GM18507 (cell line): ENCODE measurements around the gene ALLC.

Source experiments
- DNase-seq: peaks from one replicate; pipeline ENCODE4 v3.0.0; 2011; ENCODE audit warnings: low read depth; ENCODE audit not compliant: insufficient read length; ENCODE audit errors: extremely low spot score
- FAIRE-seq: peaks from 2 replicates; lab custom pipeline; 2011; peaks lifted over from hg19 to GRCh38; lab: Jason Lieb, UNC

ALLC gene

DNA sequence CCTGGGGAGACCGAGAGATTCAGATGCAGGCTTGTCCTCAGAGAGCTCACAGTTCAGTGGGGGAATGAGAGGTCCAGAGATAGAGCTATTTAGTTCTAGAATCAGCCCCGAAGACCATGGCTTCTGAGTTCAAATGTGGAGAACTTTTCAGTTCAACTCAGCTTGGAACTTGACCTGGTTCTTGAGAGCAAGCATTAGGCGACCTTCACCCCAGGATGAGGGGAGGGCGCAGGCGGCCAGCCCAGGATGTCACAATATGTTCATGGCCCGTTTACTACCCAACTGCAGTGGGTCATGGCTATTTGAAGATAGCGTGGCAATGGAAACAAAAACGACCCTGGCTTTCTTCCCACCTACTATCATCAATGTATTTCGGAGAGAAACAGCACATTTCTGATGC, 79.1 kb downstream of the ALLC start:
- FAIRE-seq: no peak
- no peak for DNase-seq

DNA sequence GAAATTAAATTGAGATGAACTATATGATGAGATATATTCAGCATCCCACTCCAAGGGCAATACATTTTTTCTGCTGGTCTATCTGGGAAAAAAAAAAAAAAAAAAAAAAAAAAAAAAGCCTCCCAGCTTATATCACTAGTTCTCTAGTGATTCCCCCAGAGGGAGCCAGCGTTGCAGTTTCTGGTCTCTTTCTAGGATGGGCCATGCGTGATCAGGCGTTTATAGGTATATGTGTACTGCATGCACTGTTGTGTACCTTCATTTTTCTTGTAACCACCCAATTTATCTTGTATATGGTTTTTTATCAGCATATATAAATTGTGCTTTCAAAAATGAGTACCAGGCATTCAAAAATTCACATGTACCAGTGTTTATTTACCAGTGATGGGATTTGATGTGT, 80.5 kb downstream of the ALLC start:
- no peak for DNase-seq
- no peak for FAIRE-seq

DNA sequence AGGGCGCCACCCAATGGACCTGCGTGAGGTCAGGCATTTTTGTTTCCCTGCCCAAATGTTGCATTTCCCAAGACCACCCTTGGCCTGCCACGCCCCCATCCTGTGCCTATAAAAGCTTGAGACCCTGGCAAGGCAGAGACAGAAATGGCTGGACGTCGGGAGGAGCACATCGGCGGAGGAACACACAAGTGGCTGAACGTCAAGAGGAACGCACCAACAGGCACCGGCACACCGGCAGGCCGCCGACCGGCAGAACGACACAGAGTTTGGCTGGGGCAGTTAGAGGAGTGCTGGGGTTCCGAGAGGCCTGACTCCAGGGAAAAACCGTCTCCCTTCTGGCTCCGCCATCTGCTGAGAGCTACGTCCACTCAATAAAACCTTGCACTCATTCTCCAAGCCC, 81.3 kb downstream of the ALLC start:
- DNase-seq (no peak), FAIRE-seq (no peak)

DNA sequence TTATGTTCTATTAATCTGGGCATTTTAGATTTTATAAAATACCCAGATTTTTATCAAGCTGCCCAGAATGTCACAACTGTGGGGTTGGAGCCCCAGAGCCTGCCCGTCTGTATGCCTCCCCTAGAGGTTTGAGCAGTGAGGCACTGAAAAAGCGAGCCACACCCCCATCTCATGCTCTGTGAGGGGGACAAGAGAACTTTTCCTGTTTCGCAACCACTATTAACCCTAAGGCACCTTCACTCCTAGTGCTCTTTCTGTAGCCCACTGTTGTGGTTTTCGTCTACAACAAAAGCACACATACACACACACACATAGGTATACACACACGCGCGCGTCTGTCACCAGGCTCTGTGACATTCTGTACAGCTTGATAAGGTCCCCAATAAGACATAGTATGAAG, 83.4 kb downstream of the ALLC start:
- DNase-seq (no peak), FAIRE-seq (no peak)

DNA sequence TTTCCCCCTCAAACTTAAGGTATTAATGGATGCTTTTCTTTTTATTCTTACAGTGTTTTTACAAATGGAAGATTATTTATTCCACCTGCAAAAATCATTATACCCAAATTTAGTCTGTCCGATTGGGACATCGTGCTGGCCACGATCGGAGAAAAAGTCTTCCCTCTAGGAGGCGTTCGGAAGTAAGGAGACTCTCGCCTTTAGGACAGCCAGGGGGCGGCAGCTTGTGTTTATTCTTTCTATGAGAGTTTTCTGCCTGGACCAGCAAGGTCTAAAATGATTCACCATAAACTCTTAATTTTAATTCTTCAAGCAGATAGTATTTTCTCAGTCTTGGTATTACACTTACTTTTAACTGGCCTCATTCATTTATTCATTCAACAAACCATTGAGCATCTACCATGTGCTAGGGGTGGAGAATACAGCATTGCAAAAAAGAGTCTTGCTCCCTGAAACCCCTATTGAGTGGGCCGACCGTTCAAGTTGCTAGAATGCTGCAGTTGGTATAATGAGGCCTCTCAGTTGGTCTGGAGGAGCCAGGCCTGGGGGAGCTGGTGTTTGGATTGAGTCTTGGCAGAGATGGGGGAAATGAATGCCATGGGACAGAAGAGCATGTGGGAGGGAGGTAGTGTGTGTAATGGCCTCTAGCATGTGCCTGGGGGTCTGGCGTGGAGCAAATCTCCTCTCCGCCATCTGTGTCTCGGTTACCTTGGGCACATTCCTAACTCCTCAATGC, 84.0 kb downstream of the ALLC start:
- no peak for FAIRE-seq

DNA sequence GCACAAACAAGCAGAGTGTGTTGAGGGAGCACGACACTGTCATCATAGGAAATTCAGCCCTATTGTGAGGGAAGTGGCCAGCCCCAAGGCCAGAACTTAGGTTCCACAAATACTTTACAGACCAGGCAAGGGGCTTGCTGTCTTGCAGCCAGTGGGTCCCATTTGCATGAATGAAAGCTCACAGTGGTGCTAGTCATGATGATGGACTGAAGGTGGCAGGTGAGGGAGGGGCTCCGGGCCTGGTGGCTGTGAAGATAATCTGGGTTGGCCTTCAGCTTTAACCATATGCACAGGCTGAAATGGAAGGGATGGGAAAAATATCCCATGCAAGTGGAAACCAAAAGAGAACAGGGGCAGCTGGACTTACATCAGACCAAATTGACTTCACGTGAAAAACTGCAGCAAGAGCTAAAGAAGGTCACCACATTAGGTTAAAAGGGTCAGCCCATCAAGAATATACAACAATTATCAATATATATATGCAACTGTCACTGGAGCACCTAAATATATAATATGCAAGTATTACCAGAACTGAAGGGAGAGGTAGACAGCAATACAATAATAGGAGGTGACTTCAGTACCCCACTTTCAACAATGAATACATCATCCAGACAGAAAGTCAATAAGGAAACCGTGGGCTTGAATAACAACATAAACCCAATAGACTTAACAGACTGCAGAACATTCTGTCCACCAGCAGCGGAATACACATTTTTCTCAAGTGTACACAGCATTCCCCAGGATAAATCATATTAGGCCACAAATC, 84.9 kb downstream of the ALLC start:
- DNase-seq (no peak), FAIRE-seq (no peak)

More for the DNA sequence above, 84.0 kb downstream of the ALLC start:
- DNase-seq: no peak

DNA sequence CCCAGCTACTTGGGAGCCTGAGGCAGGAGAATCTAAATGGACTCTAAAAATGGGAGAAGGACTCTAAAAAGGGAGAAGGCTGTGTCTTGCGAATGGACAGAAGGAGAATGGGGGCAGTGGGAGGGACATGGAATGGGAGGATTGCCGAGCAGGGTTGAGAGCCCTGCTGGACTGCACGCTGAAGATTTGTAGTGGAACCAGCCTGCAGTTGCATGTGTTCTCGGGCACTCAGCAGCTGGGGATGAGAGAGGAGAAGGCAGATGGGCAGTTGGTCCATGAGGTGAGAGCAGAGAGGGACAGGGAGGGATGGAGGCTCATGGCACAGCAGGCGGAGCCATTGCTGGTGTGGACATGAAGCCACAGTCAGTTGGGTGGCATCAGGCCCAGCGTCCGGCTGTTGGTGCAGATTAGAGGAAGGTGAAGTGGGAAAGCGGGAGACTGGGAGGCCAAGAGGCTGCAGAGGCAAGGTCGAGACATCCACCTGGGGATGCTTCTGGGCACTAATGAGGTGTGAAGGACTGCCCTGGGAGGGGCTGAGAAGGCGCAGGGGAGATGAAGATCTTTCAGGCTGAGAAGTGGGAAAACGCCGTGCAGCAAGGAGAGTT, 86.1 kb downstream of the ALLC start:
- FAIRE-seq: no peak
- DNase-seq: no peak

DNA sequence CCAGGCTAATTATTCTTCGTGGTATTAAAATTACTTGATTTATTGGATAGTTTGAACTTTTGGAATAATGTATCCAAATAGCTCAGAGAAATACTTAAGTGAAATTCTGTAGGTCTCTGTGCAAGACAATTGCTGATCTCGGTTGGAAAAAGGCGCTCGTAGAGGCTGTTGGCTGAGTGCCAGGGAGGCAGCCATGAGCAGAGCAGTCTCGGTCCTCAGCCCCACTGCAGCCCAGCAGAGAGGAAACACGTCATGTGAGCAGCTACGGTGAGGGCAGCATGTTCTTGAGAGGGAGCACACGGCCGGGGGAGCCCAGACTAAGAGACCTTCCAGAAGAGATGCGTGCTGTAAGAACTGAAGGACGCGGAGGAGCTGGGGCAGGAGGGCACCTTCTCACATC, 87.9 kb downstream of the ALLC start:
- FAIRE-seq (no peak), DNase-seq (no peak)

DNA sequence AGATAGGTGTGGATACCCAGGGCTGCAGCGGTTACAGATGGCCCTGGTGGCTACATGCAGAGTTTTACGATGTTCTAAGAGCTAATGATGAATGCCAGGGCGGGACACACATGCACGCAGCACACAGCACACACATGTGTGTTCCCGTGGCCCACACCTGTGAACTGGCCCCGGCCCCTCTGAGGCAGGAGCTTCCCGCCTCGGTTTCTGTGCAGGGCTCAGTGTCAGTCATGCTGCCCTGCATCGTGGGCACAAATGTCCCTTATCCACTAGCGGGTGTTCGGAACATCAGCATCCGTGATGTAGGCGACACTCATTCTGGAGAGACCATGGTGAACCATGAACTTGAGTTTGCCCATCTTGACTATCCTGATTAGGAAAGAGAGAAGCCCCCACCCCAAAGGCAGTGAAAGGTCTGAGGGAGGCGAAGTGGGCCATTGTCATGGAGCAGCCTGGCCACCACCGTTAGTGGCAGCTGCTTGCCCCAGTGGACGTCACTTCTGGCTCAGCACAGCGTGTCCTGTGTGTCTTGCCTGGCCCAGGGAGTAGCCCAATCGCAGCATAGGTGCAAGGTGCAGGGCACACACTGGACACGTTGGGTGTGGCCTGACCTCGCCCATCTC, 89.1 kb downstream of the ALLC start:
- DNase-seq (no peak), FAIRE-seq (no peak)

DNA sequence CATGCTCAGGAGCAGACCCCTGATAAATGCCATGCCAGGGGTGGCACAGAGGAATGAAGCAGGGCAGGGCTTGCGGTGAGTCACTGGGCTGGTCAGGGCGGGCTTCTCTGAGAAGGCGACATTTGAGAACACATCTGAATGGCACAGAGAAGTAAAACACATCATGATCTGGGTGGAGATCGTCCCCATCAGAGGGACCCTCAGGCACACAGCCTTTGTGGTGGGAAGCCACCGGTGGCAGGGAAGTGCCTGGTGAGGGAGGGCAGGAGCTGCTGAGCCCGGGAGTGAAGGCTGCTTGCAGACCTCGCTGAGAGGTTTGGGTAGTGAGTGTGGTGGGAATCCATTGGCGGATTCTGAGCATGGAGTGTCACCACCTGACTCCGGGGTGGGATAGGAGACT, 89.8 kb downstream of the ALLC start:
- FAIRE-seq (no peak), DNase-seq (no peak)

DNA sequence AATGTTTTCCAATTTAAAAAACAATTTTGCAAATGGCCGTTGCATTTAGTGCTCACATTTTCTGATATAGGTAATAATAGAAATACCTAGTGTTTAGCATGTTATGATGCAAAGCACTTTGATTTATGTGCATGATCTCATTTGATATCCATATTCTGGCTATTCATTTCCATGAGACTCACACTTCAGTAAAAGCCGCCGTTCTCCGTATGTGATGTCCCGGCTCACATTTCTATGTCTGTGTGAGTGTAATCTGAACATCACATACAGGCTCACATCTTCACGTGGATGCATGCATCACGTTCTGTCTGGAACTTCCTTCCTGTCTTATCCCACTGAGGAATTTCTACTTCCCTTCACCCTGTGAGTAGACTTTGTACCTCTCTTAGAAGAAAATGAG, 91.2 kb downstream of the ALLC start:
- no peak for FAIRE-seq
- no peak for DNase-seq

DNA sequence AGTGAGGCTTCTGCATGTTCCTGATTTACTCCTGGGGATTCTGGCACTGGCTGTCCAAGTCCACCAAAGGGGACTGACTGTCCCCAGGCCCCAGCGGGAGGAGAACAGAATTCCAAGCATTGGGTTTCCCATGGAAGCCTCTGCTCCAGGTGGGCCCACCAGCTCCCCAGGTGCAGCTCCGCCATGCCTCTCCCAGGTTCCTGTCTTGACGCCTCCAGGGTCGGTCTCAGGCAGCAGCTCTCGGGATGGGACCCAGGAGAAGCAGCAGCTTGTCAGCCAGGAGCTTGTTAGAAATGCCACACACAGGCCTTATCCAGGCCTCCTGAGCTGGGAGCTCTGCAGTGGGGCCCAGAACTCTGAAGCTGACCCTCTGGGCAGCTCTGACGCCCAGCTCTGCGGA, 93.3 kb downstream of the ALLC start:
- no peak for DNase-seq
- FAIRE-seq: no peak

DNA sequence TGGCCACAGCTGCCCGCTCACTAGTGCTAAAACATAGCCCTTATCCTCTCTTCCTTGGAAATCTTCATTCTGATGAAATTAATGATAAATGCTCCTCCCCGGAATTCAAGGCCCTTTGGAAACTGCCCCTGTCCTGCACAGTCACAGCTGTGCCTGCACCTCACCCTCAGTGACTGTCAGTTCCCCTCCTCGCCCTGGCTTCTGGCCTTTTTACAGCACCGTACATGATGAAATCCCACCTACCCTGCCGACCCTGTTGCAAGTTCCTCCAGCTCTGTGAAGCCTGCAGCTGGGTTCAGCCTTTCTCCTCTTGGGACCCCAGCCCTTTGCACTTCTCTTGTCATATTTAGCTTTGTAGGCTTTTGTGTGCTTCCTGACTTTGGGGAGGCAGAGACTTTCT, 93.8 kb downstream of the ALLC start:
- DNase-seq (no peak), FAIRE-seq (no peak)
